Measurements from ENCODE around the gene TSPAN5.

The TSPAN5 gene

GRCh38 chr4:98618680-98619079 lies 39.7 kb downstream of the TSPAN5 start:
- H3K9ac ChIP-seq (ENCODE audit: low read length in 2 of 2) = no peak overlapping the region
- H3K9me3 ChIP-seq (ENCODE audit: control insufficient read depth in 2 of 2, low read length in 2 of 2) = no peaks in the 10 kb centered on the region
- H3K36me3 ChIP-seq (ENCODE audit: control insufficient read depth in 2 of 2, insufficient read depth in 2 of 2, low read length in 2 of 2) = no peaks in the 10 kb centered on the region
- no peak overlapping the region for H3K27ac ChIP-seq (ENCODE audit: low read length)
- no peak overlapping the region for H3K4me3 ChIP-seq (ENCODE audit: low read length in 2 of 2)
- H3K27me3 ChIP-seq (ENCODE audit: control insufficient read depth in 1 of 2, insufficient read depth in 2 of 2, low read length in 2 of 2) = no peaks in the 10 kb centered on the region
- peaks cover 4% of the 10 kb centered on the region for H3K4me1 ChIP-seq (ENCODE audit: control insufficient read depth, insufficient read depth, low read length)

GRCh38 chr4:98617358-98618047 lies 40.9 kb downstream of the TSPAN5 start:
- Histone ChIP-seq H3K27me3 (ENCODE audit: control insufficient read depth in 1 of 2, insufficient read depth in 2 of 2, low read length in 2 of 2) (no peaks in the 10 kb centered on the region), H3K36me3 (ENCODE audit: control insufficient read depth in 2 of 2, insufficient read depth in 2 of 2, low read length in 2 of 2) (no peaks in the 10 kb centered on the region), H3K27ac (ENCODE audit: low read length) (no peak overlapping the region), H3K9me3 (ENCODE audit: control insufficient read depth in 2 of 2, low read length in 2 of 2) (no peaks in the 10 kb centered on the region), H3K9ac (ENCODE audit: low read length in 2 of 2) (no peak overlapping the region), H3K4me3 (ENCODE audit: low read length in 2 of 2) (no peak overlapping the region), H3K4me1 (ENCODE audit: control insufficient read depth, insufficient read depth, low read length) (peaks cover 4% of the 10 kb centered on the region)

DNA sequence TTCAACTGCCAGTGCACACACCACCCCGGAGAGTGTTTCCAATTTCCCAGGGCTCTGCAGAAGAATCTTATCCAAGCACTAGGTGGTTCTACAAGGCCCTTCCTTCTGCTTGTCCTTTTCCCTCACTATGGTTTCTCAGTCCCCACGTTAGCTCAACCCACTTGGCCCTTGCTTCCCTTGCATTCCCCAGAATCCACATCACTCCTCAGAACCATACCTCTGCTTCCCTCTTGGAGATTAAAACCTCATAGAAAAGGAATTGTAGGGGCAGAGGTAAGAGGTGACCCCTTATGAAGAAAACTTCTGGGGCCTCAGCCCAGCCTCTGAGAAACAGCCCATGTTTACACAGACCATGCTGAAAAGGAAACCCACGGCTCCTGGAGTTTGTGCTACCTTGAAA lies 42.4 kb downstream of the TSPAN5 start:
- Histone ChIP-seq H3K27me3 (ENCODE audit: control insufficient read depth in 1 of 2, insufficient read depth in 2 of 2, low read length in 2 of 2) (no peaks in the 10 kb centered on the region), H3K4me1 (ENCODE audit: control insufficient read depth, insufficient read depth, low read length) (peaks cover 4% of the 10 kb centered on the region), H3K9me3 (ENCODE audit: control insufficient read depth in 2 of 2, low read length in 2 of 2) (no peaks in the 10 kb centered on the region), H3K9ac (ENCODE audit: low read length in 2 of 2) (no peak overlapping the region), H3K4me3 (ENCODE audit: low read length in 2 of 2) (no peak overlapping the region), H3K27ac (ENCODE audit: low read length) (no peak overlapping the region), H3K36me3 (ENCODE audit: control insufficient read depth in 2 of 2, insufficient read depth in 2 of 2, low read length in 2 of 2) (no peaks in the 10 kb centered on the region)

GRCh38 chr4:98614662-98615061 lies 43.7 kb downstream of the TSPAN5 start:
- peaks cover 4% of the 10 kb centered on the region for H3K4me1 ChIP-seq (ENCODE audit: control insufficient read depth, insufficient read depth, low read length)
- no peaks in the 10 kb centered on the region for H3K9me3 ChIP-seq (ENCODE audit: control insufficient read depth in 2 of 2, low read length in 2 of 2)
- H3K27me3 ChIP-seq (ENCODE audit: control insufficient read depth in 1 of 2, insufficient read depth in 2 of 2, low read length in 2 of 2) = no peaks in the 10 kb centered on the region
- H3K4me3 ChIP-seq (ENCODE audit: low read length in 2 of 2) = no peak overlapping the region
- no peak overlapping the region for H3K9ac ChIP-seq (ENCODE audit: low read length in 2 of 2)
- no peaks in the 10 kb centered on the region for H3K36me3 ChIP-seq (ENCODE audit: control insufficient read depth in 2 of 2, insufficient read depth in 2 of 2, low read length in 2 of 2)
- H3K27ac ChIP-seq (ENCODE audit: low read length) = no peak overlapping the region

- H3K36me3 ChIP-seq (ENCODE audit: control insufficient read depth in 2 of 2, insufficient read depth in 2 of 2, low read length in 2 of 2) = no peaks in the 10 kb centered on the region
- H3K9me3 ChIP-seq (ENCODE audit: control insufficient read depth in 2 of 2, low read length in 2 of 2) = no peaks in the 10 kb centered on the region
- H3K4me3 ChIP-seq (ENCODE audit: low read length in 2 of 2) = no peak overlapping the region
- H3K27me3 ChIP-seq (ENCODE audit: control insufficient read depth in 1 of 2, insufficient read depth in 2 of 2, low read length in 2 of 2) = no peaks in the 10 kb centered on the region
- H3K4me1 ChIP-seq (ENCODE audit: control insufficient read depth, insufficient read depth, low read length) = peaks cover 4% of the 10 kb centered on the region
- no peak overlapping the region for H3K27ac ChIP-seq (ENCODE audit: low read length)
- no peak overlapping the region for H3K9ac ChIP-seq (ENCODE audit: low read length in 2 of 2)
Measured at GRCh38 chr4:98614094-98614493, 44.3 kb downstream of the TSPAN5 start.

GRCh38 chr4:98613453-98614075 lies 44.8 kb downstream of the TSPAN5 start:
- Histone ChIP-seq H3K4me1 (ENCODE audit: control insufficient read depth, insufficient read depth, low read length) (peaks cover 4% of the 10 kb centered on the region), H3K9me3 (ENCODE audit: control insufficient read depth in 2 of 2, low read length in 2 of 2) (no peaks in the 10 kb centered on the region), H3K27ac (ENCODE audit: low read length) (no peak overlapping the region)

GRCh38 chr4:98612318-98613250 lies 45.8 kb downstream of the TSPAN5 start:
- H3K4me1 ChIP-seq (ENCODE audit: control insufficient read depth, insufficient read depth, low read length) = peaks cover 3% of the 10 kb centered on the region
- H3K9me3 ChIP-seq (ENCODE audit: control insufficient read depth in 2 of 2, low read length in 2 of 2) = no peaks in the 10 kb centered on the region
- H3K36me3 ChIP-seq (ENCODE audit: control insufficient read depth in 2 of 2, insufficient read depth in 2 of 2, low read length in 2 of 2) = no peaks in the 10 kb centered on the region
- H3K27ac ChIP-seq (ENCODE audit: low read length) = no peak overlapping the region
- H3K4me3 ChIP-seq (ENCODE audit: low read length in 2 of 2) = no peak overlapping the region
- no peak overlapping the region for H3K9ac ChIP-seq (ENCODE audit: low read length in 2 of 2)
- H3K27me3 ChIP-seq (ENCODE audit: control insufficient read depth in 1 of 2, insufficient read depth in 2 of 2, low read length in 2 of 2) = no peaks in the 10 kb centered on the region

More at GRCh38 chr4:98613453-98614075, 44.8 kb downstream of the TSPAN5 start:
- H3K36me3 ChIP-seq (ENCODE audit: control insufficient read depth in 2 of 2, insufficient read depth in 2 of 2, low read length in 2 of 2) = no peaks in the 10 kb centered on the region
- H3K4me3 ChIP-seq (ENCODE audit: low read length in 2 of 2) = no peak overlapping the region
- H3K27me3 ChIP-seq (ENCODE audit: control insufficient read depth in 1 of 2, insufficient read depth in 2 of 2, low read length in 2 of 2) = no peaks in the 10 kb centered on the region
- H3K9ac ChIP-seq (ENCODE audit: low read length in 2 of 2) = no peak overlapping the region

- Histone ChIP-seq H3K27ac (ENCODE audit: low read length) (no peak overlapping the region), H3K4me1 (ENCODE audit: control insufficient read depth, insufficient read depth, low read length) (no peaks in the 10 kb centered on the region), H3K9me3 (ENCODE audit: control insufficient read depth in 2 of 2, low read length in 2 of 2) (no peaks in the 10 kb centered on the region), H3K36me3 (ENCODE audit: control insufficient read depth in 2 of 2, insufficient read depth in 2 of 2, low read length in 2 of 2) (no peaks in the 10 kb centered on the region), H3K27me3 (ENCODE audit: control insufficient read depth in 1 of 2, insufficient read depth in 2 of 2, low read length in 2 of 2) (no peaks in the 10 kb centered on the region), H3K9ac (ENCODE audit: low read length in 2 of 2) (no peak overlapping the region), H3K4me3 (ENCODE audit: low read length in 2 of 2) (no peak overlapping the region)
Measured at GRCh38 chr4:98611677-98612317, 46.6 kb downstream of the TSPAN5 start.

- Histone ChIP-seq H3K9me3 (ENCODE audit: control insufficient read depth in 2 of 2, low read length in 2 of 2) (no peaks in the 10 kb centered on the region), H3K9ac (ENCODE audit: low read length in 2 of 2) (no peak overlapping the region), H3K27me3 (ENCODE audit: control insufficient read depth in 1 of 2, insufficient read depth in 2 of 2, low read length in 2 of 2) (no peaks in the 10 kb centered on the region), H3K27ac (ENCODE audit: low read length) (no peak overlapping the region), H3K4me1 (ENCODE audit: control insufficient read depth, insufficient read depth, low read length) (no peaks in the 10 kb centered on the region), H3K36me3 (ENCODE audit: control insufficient read depth in 2 of 2, insufficient read depth in 2 of 2, low read length in 2 of 2) (no peaks in the 10 kb centered on the region), H3K4me3 (ENCODE audit: low read length in 2 of 2) (no peak overlapping the region)
Measured at GRCh38 chr4:98610926-98611676, 47.3 kb downstream of the TSPAN5 start.

DNA sequence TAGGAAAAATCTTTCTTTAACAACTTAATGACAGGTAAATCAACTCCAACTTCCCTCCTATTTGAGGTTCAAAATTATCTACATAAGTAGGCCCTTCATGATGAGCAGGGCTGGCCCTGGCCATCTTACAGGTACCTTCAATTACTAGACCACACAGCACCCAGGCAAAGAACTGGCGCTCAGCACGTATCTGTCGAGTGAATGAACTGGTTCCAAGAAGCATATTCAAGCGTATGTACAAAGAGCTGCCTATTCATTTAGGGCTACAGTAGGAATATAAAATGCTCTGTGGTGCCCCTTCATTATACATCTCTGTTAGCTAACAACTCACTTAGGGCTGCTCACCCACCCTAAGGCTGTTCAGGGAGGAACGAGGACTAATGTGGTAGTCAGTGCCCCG lies 48.0 kb downstream of the TSPAN5 start:
- Histone ChIP-seq H3K4me3 (ENCODE audit: low read length in 2 of 2) (no peak overlapping the region), H3K27ac (ENCODE audit: low read length) (no peak overlapping the region), H3K4me1 (ENCODE audit: control insufficient read depth, insufficient read depth, low read length) (no peaks in the 10 kb centered on the region), H3K9ac (ENCODE audit: low read length in 2 of 2) (no peak overlapping the region), H3K36me3 (ENCODE audit: control insufficient read depth in 2 of 2, insufficient read depth in 2 of 2, low read length in 2 of 2) (no peaks in the 10 kb centered on the region), H3K9me3 (ENCODE audit: control insufficient read depth in 2 of 2, low read length in 2 of 2) (no peaks in the 10 kb centered on the region), H3K27me3 (ENCODE audit: control insufficient read depth in 1 of 2, insufficient read depth in 2 of 2, low read length in 2 of 2) (no peaks in the 10 kb centered on the region)

Data from stomach smooth muscle (tissue), 2 donors.